Measurements from ENCODE around the gene GRID1. TPM values are rescaled to one million over a fixed set of nuclear protein-coding genes. Genes with fewer than 3 reads are reported as not detected.
"Not testable (repeated sequence)": the region's sequence is repeated elsewhere in the genome, so short reads cannot be mapped to it uniquely, and the experiment has no call there.

Gene GRID1
- total and polyA plus RNA-seq, 10 donors, result 0.06 to 0.42 (median 0.15) TPM; not detected in 4

DNA sequence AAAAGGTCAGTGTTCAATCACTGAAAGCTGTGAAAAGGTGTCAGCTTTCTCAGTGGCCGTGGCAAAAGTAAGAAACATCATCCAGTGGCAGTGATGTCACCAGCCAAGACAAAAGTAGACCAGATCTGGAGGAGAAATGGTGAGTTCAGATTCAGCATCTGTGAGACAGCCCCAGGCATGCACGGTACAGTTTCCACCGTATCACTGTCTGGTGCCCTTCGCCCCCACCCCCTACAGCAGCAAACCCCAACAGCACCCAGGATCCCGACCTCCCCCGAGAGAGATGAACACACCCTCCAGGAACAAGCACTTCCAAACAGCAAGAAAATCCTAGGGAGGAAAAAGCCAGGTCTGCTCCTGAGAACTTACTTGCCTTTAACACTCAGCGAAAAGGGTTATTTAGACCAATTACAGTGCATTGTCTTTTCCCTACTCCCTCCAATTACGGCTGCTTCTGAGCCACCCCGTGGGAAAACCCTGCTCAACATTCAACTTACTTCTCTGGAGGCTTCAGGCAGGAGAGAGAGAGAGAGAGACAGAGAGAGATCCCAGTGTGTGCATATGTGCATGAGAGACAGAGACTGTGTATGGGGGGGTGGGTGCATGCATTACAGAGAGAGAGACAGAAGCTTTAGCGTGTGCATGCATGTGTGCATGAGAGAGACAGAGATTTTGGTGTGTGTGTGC, 189.6 kb downstream of the GRID1 start:
- Histone ChIP-seq H3K4me3 (no peak overlapping the region), H3K4me1 (no peaks in the 10 kb centered on the region), H3K27me3 (replicated peaks in 1 of 7) (peaks cover 0 to 38% (median 0%) of the 10 kb centered on the region in 7 donors), H3K9me3 (no peaks in the 10 kb centered on the region), H3K27ac (no peak overlapping the region), H3K36me3 (no peaks in the 10 kb centered on the region)
- peak; percentile 9 for DNase-seq
- intact Hi-C loops (cut with DNase I; ENCODE audit: low total_unique reads), result no loop called here
- 73 to 88% (median 77%) methylated on average over 10 of the region's 10 CpGs for WGBS, 5 donors
- TF ChIP-seq POLR2AphosphoS5 (IDR thresholded peaks at IDR 0.05), result no peak
- no peak for TF ChIP-seq CTCF (IDR thresholded peaks at IDR 0.05 in 8 of 11, conservative IDR thresholded peaks at IDR 0.05 in 3 of 11)
- TF ChIP-seq POLR2A (IDR thresholded peaks at IDR 0.05), result no peak

GRCh38 chr10:86175476-86175875, 191.1 kb downstream of the GRID1 start:
- intact Hi-C loops (cut with DNase I; ENCODE audit: low total_unique reads); H3K4me3 ChIP-seq; H3K36me3 ChIP-seq; H3K4me1 ChIP-seq; H3K27ac ChIP-seq; H3K9me3 ChIP-seq: not testable (repeated sequence)
- peaks cover 0 to 26% (median 0%) of the 10 kb centered on the region in 7 donors for H3K27me3 ChIP-seq (replicated peaks in 1 of 7)
- peak; percentile 47 for DNase-seq
- 88 to 94% (median 90%) methylated on average over 10 of the region's 10 CpGs for WGBS, 5 donors

DNA sequence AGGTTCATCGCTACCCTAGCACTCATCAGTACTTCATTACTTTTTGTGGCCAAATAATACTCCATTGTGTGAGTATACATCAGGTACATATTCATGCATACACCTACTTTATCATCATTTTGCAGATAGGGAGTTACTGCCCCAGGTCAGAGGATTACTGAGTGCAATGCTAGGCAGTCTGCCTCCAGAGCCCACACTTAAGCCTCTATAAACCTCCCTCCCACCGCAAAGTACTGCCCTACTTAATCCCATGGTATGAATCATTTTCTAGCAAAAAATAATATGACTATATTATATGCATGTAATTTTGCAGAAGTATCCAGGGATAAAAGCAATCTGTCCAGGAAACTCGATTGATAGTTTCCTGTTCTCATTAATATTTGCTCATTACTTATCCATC, 194.3 kb downstream of the GRID1 start:
- DNase-seq, result no peak
- Histone ChIP-seq H3K27ac (no peak overlapping the region), H3K36me3 (no peaks in the 10 kb centered on the region), H3K27me3 (replicated peaks in 1 of 7) (peaks cover 0 to 9% (median 0%) of the 10 kb centered on the region in 7 donors), H3K4me3 (no peak overlapping the region), H3K9me3 (no peaks in the 10 kb centered on the region), H3K4me1 (no peaks in the 10 kb centered on the region)
- intact Hi-C loops (cut with DNase I; ENCODE audit: low total_unique reads), result no loop called here
- 70 to 82% (median 79%) methylated on average over 3 of the region's 3 CpGs for whole genome bisulfite sequencing, 5 donors
- TF ChIP-seq POLR2A (IDR thresholded peaks at IDR 0.05), result no peak
- TF ChIP-seq POLR2AphosphoS5 (IDR thresholded peaks at IDR 0.05), result no peak
- no peak for TF ChIP-seq CTCF (IDR thresholded peaks at IDR 0.05 in 8 of 11, conservative IDR thresholded peaks at IDR 0.05 in 3 of 11)

DNA sequence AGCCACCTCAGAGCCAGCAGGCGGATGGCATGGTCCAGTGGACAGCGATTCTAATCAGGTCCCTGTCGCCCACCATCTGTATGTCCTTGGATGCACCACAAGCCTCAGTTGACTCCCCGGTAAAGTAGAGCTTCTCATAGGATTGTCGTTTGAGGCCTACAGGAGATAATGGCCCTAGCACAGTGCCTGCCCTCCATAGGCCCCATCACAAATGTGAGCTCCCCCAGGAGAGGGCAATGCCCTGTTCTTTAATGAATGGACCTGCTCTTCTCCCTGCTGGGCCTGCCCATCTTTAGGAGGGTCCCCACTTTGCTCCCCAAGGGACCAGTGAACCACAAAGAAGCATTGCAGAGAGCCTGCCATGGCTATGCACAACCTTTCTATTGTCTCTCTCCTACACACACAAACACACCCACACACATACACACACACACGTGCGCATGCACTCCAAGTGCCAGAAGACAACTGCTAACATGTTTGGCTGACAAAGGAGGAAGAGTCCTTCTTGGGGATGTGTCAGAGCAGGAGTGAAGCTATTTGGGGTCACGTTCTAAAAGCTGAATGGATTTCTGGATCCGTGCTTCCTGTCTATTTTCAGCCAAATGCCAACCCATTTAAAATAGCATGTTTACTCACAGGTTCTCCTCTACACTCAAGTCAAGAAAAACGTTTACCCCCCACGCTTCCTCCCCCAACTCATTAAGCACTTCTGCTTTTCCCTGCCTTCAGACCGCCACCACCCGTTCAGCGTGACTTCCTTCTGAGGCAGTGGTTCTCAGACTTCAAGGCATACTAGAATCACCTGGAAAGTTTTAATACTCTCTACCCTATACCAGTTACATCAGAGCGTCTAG, 196.1 kb downstream of the GRID1 start:
- Histone ChIP-seq H3K9me3 (no peaks in the 10 kb centered on the region), H3K27me3 (replicated peaks in 1 of 7) (peaks cover 0 to 3% (median 0%) of the 10 kb centered on the region in 7 donors), H3K4me3 (no peak overlapping the region), H3K36me3 (no peaks in the 10 kb centered on the region), H3K4me1 (no peaks in the 10 kb centered on the region), H3K27ac (no peak overlapping the region)
- TF ChIP-seq POLR2AphosphoS5 (IDR thresholded peaks at IDR 0.05) (no peak), POLR2A (IDR thresholded peaks at IDR 0.05) (no peak), CTCF (IDR thresholded peaks at IDR 0.05 in 8 of 11, conservative IDR thresholded peaks at IDR 0.05 in 3 of 11) (no peak)
- peak; percentile 37 for DNase-seq
- 47 to 51% (median 49%) methylated on average over 12 to 15 of the region's 15 CpGs for WGBS, 5 donors
- intact Hi-C loops (cut with DNase I; ENCODE audit: low total_unique reads), result no loop called here
